Lower leg skin (tissue), 4 donors: ENCODE data around the gene MYLK4. TPM values are rescaled to one million over a fixed set of nuclear protein-coding genes. Genes with fewer than 3 reads are reported as not detected.

Source experiments
- DNase-seq, 2 donors: peaks; one replicate each; pipeline ENCODE4 v3.0.0-alpha.2; 2019; ENCODE audit warnings: low spot score in 2 of 2
- H3K4me3 ChIP-seq: fragments of 200-600 bp; sonication (generic); 2 replicates; pipeline ENCODE4 v1.5.1; 2017; ENCODE audit warnings: mild to moderate bottlenecking, low read depth; ENCODE audit not compliant: poor library complexity, severe bottlenecking
- CTCF ChIP-seq, 3 donors: fragments of 450-650 bp; IDR thresholded peaks; one replicate each; pipeline ENCODE4 v1.5.1; 2016; ENCODE audit warnings: antibody characterized with exemption in 3 of 3, mild to moderate bottlenecking in 3 of 3, moderate library complexity in 2 of 3
- POLR2A ChIP-seq, 2 donors: fragments of 450-650 bp; IDR thresholded peaks; one replicate each; pipeline ENCODE4 v1.6.1; 2016 to 2017; ENCODE audit warnings: antibody characterized with exemption in 2 of 2, mild to moderate bottlenecking in 1 of 2, moderate library complexity in 1 of 2
- WGBS, 2 donors: methylation state at CpG; one replicate each; pipeline ENCODE4 v1.1.5; 2018; 5-methylcytosine and 5-hydroxymethylcytosine counted together
- intact Hi-C: fragments of 100-400 bp; cut with DNase I; formaldehyde crosslinking; loops from one replicate; pipeline ENCODE4 v1.15.0; 2023; ENCODE audit warnings: low total_unique reads
- total RNA-seq, 4 donors: library from RNA; depleted of rRNA; stranded (reverse); fragments of >200 nt; gene quantifications; one replicate each; pipeline ENCODE4 v1.1.0, GENCODE V29; 2016

Gene MYLK4
- total RNA-seq, 4 donors from 2014 or later: 0.97 to 3.8 (median 2.5) TPM

GRCh38 chr6:2756687-2757224 lies 6.0 kb upstream of the MYLK4 start:
- WGBS, 2 donors: 83 to 88% methylated on average over 3 of the region's 3 CpGs
- no peak for DNase-seq
- intact Hi-C loops: no loop called here
- no peak for TF ChIP-seq CTCF (IDR thresholded peaks at IDR 0.05)
- TF ChIP-seq POLR2A (IDR thresholded peaks at IDR 0.05): no peak
- H3K4me3 ChIP-seq: no peak overlapping the region

DNA sequence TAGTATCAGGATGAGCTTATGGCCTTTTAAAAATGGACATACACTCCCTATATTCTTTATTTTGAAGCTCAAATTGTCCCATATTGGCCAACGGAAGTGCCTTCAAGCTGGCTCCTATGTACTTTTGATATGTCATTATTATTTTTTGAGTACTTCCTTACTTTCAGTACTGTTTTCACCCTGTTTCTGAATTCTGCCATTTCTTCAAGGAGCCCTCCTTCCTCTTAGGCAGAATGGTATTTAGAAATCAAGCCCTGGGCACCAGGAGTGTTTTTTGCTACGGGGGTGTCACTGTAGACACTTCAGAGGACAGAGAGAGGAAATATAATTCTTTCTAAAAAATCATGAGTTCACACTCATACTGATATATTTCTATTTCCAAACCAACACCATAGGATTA lies 5.5 kb upstream of the MYLK4 start:
- DNase-seq: no peak
- 81 to 90% methylated on average over 2 of the region's 2 CpGs for WGBS, 2 donors
- intact Hi-C loops: no loop called here
- TF ChIP-seq CTCF (IDR thresholded peaks at IDR 0.05): no peak
- TF ChIP-seq POLR2A (IDR thresholded peaks at IDR 0.05): no peak
- no peak overlapping the region for H3K4me3 ChIP-seq

DNA sequence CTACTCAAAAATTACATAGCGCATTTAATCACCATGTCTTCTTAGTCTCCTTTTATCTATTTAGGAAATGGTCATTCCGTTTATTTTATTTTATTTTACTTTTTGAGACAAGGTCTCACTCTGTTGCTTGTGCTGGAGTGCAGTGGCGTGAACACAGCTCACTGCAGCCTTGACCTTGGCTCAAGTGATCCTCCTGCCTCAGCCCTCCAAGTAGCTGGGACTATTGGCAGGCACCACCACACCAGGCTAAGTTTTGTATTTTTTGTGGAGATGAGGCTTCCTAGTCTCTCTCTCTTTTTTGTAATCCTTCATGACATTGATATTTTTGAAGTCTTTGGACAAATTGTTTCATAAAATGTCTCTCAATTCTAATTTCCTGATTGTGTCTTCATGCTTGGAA lies 4.7 kb upstream of the MYLK4 start:
- TF ChIP-seq CTCF (IDR thresholded peaks at IDR 0.05): no peak
- TF ChIP-seq POLR2A (IDR thresholded peaks at IDR 0.05): no peak
- H3K4me3 ChIP-seq: no peak overlapping the region
- intact Hi-C loops: no loop called here
- 84 to 94% methylated on average over 3 of the region's 3 CpGs for WGBS, 2 donors
- DNase-seq: no peak

- intact Hi-C loops: no loop called here
- TF ChIP-seq POLR2A (IDR thresholded peaks at IDR 0.05) (no peak), CTCF (IDR thresholded peaks at IDR 0.05) (no peak)
These were observed 4.2 kb upstream of the MYLK4 start for GRCh38 chr6:2754911-2755310.

DNA sequence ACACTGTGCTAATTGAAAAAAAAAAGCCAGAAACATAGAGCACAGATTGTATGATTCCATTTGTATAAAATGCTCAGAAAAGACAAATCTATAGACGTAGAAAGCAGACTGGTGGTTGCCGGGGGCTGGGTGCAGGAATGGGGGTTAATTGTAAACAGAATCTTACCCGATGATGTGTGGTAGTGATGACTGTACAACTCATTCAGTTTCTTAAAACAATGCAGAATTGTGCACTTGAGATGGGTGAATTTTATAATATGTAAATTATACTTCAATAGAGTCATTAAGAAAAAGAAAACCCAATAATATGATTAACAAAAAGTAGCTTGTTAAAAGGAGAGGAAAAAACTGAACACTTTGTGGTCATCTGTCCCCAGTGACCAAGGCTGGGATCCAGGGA lies 3.7 kb upstream of the MYLK4 start:
- 50 to 73% methylated on average over 3 of the region's 3 CpGs for WGBS, 2 donors
- TF ChIP-seq POLR2A (IDR thresholded peaks at IDR 0.05): no peak
- no peak for TF ChIP-seq CTCF (IDR thresholded peaks at IDR 0.05)
- intact Hi-C loops: no loop called here
- no peak for DNase-seq
- no peak overlapping the region for H3K4me3 ChIP-seq

More at GRCh38 chr6:2754911-2755310, 4.2 kb upstream of the MYLK4 start:
- H3K4me3 ChIP-seq: no peak overlapping the region
- DNase-seq: no peak
- WGBS, 2 donors: 89 to 90% methylated on average over 1 of the region's 1 CpG

DNA sequence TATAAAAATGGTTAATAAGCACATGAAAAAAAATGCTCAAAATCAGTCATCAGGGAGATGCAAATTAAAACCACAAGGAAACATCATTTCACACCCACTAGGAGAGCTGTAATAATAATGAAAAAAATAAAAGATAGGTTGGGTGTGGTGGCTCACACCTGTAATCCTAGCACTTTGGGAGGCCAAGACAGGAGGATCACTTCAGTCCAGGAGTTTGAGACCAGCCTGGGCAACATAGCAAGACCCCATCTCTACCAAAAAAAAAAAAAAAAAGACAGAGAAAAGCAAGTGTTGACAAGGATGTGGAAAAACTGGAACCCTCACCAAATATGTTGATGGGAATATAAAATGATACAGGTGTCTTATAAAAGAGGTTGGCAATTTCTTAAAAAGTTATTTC lies 3.0 kb upstream of the MYLK4 start:
- intact Hi-C loops: no loop called here

More for the DNA sequence above, 3.0 kb upstream of the MYLK4 start:
- no peak for DNase-seq
- TF ChIP-seq CTCF (IDR thresholded peaks at IDR 0.05): no peak
- TF ChIP-seq POLR2A (IDR thresholded peaks at IDR 0.05): no peak
- no peak overlapping the region for H3K4me3 ChIP-seq
